ENCODE results near the gene GNAI1. TPM values are rescaled to one million over a fixed set of nuclear protein-coding genes. Genes with fewer than 3 reads are reported as not detected.

The GNAI1 gene
- total RNA-seq, 2 experiments from 2014 or later: 2.3 to 2.4 TPM

- no peaks in the 10 kb centered on the region for H3K9me3 Mint-ChIP-seq
Measured at GRCh38 chr7:80249184-80249583, 114.6 kb downstream of the GNAI1 start.

GRCh38 chr7:80249619-80250295 lies 115.1 kb downstream of the GNAI1 start:
- Mint-ChIP-seq H3K27ac (no peak overlapping the region), H3K27me3 (ENCODE audit: low read depth) (no peaks in the 10 kb centered on the region), H3K36me3 (ENCODE audit: low read depth) (no peaks in the 10 kb centered on the region), H3K4me1 (ENCODE audit: low read depth) (peaks cover 3% of the 10 kb centered on the region), H3K9me3 (no peaks in the 10 kb centered on the region), H3K4me3 (no peak overlapping the region)
- intact Hi-C loops (cut with micrococcal nuclease): no loop called here
- no peak for DNase-seq
- CTCF ChIA-PET: interaction anchor here (0.6 to 0.8 kb wide), 2 partner anchors 8 to 14 kb away, joined by 3 to 4 read pairs; no protein-coding TSS in a partner anchor

More at GRCh38 chr7:80249184-80249583, 114.6 kb downstream of the GNAI1 start:
- H3K4me3 Mint-ChIP-seq: no peak overlapping the region
- H3K27me3 Mint-ChIP-seq (ENCODE audit: low read depth): no peaks in the 10 kb centered on the region
- H3K4me1 Mint-ChIP-seq (ENCODE audit: low read depth): peaks cover 3% of the 10 kb centered on the region
- no peaks in the 10 kb centered on the region for H3K36me3 Mint-ChIP-seq (ENCODE audit: low read depth)
- no peak overlapping the region for H3K27ac Mint-ChIP-seq
- no peak for DNase-seq
- CTCF ChIA-PET: interaction anchor here (0.6 to 0.8 kb wide), 2 partner anchors 9 to 14 kb away, joined by 3 to 4 read pairs; no protein-coding TSS in a partner anchor
- intact Hi-C loops (cut with micrococcal nuclease): no loop called here

GRCh38 chr7:80253237-80253636 lies 118.6 kb downstream of the GNAI1 start:
- no peak overlapping the region for H3K27ac Mint-ChIP-seq
- no peaks in the 10 kb centered on the region for H3K27me3 Mint-ChIP-seq (ENCODE audit: low read depth)
- peaks cover 3% of the 10 kb centered on the region for H3K4me1 Mint-ChIP-seq (ENCODE audit: low read depth)
- intact Hi-C loops (cut with micrococcal nuclease): no loop called here
- H3K36me3 Mint-ChIP-seq (ENCODE audit: low read depth): no peaks in the 10 kb centered on the region
- DNase-seq: no peak
- no peak overlapping the region for H3K4me3 Mint-ChIP-seq
- CTCF ChIA-PET: no interaction called here
- H3K9me3 Mint-ChIP-seq: no peaks in the 10 kb centered on the region

GRCh38 chr7:80253653-80254052 lies 119.0 kb downstream of the GNAI1 start:
- Mint-ChIP-seq H3K36me3 (ENCODE audit: low read depth) (no peaks in the 10 kb centered on the region), H3K27me3 (ENCODE audit: low read depth) (no peaks in the 10 kb centered on the region), H3K4me1 (ENCODE audit: low read depth) (peaks cover 3% of the 10 kb centered on the region), H3K9me3 (no peaks in the 10 kb centered on the region), H3K4me3 (no peak overlapping the region), H3K27ac (no peak overlapping the region)
- CTCF ChIA-PET: interaction anchor here (0.5 kb wide), 1 partner anchor 578 kb away, joined by 5 read pairs; no protein-coding TSS in a partner anchor
- intact Hi-C loops (cut with micrococcal nuclease): no loop called here
- no peak for DNase-seq

- intact Hi-C loops (cut with micrococcal nuclease): no loop called here
- no peaks in the 10 kb centered on the region for H3K36me3 Mint-ChIP-seq (ENCODE audit: low read depth)
- DNase-seq: no peak
- H3K27ac Mint-ChIP-seq: no peak overlapping the region
- no peaks in the 10 kb centered on the region for H3K4me1 Mint-ChIP-seq (ENCODE audit: low read depth)
- CTCF ChIA-PET: no interaction called here
- H3K9me3 Mint-ChIP-seq: no peaks in the 10 kb centered on the region
- no peak overlapping the region for H3K4me3 Mint-ChIP-seq
- no peaks in the 10 kb centered on the region for H3K27me3 Mint-ChIP-seq (ENCODE audit: low read depth)
Measured at GRCh38 chr7:80255656-80256055, 121.0 kb downstream of the GNAI1 start.

- intact Hi-C loops (cut with micrococcal nuclease): no loop called here
- Mint-ChIP-seq H3K4me3 (no peak overlapping the region), H3K27ac (no peak overlapping the region), H3K9me3 (no peaks in the 10 kb centered on the region), H3K27me3 (ENCODE audit: low read depth) (no peaks in the 10 kb centered on the region), H3K4me1 (ENCODE audit: low read depth) (no peaks in the 10 kb centered on the region), H3K36me3 (ENCODE audit: low read depth) (no peaks in the 10 kb centered on the region)
- DNase-seq: no peak
- CTCF ChIA-PET: interaction anchor here (0.9 kb wide), 1 partner anchor 8 kb away, joined by 4 read pairs; no protein-coding TSS in a partner anchor
Measured at GRCh38 chr7:80257756-80258155, 123.1 kb downstream of the GNAI1 start.

GRCh38 chr7:80260606-80261005 lies 126.0 kb downstream of the GNAI1 start:
- H3K4me3 Mint-ChIP-seq: no peak overlapping the region
- no peak for DNase-seq
- H3K4me1 Mint-ChIP-seq (ENCODE audit: low read depth): peaks cover 5% of the 10 kb centered on the region
- H3K27me3 Mint-ChIP-seq (ENCODE audit: low read depth): no peaks in the 10 kb centered on the region
- intact Hi-C loops (cut with micrococcal nuclease): no loop called here
- H3K36me3 Mint-ChIP-seq (ENCODE audit: low read depth): no peaks in the 10 kb centered on the region
- H3K27ac Mint-ChIP-seq: no peak overlapping the region
- CTCF ChIA-PET: no interaction called here
- H3K9me3 Mint-ChIP-seq: no peaks in the 10 kb centered on the region

- CTCF ChIA-PET: no interaction called here
- no peaks in the 10 kb centered on the region for H3K36me3 Mint-ChIP-seq (ENCODE audit: low read depth)
- intact Hi-C loops (cut with micrococcal nuclease): no loop called here
- peaks cover 5% of the 10 kb centered on the region for H3K4me1 Mint-ChIP-seq (ENCODE audit: low read depth)
- no peak overlapping the region for H3K4me3 Mint-ChIP-seq
- no peaks in the 10 kb centered on the region for H3K27me3 Mint-ChIP-seq (ENCODE audit: low read depth)
- DNase-seq: no peak
- H3K9me3 Mint-ChIP-seq: no peaks in the 10 kb centered on the region
- H3K27ac Mint-ChIP-seq: no peak overlapping the region
Measured at GRCh38 chr7:80263333-80263732, 128.7 kb downstream of the GNAI1 start.

GRCh38 chr7:80263821-80264220 lies 129.2 kb downstream of the GNAI1 start:
- CTCF ChIA-PET: no interaction called here
- Mint-ChIP-seq H3K27ac (no peak overlapping the region), H3K9me3 (no peaks in the 10 kb centered on the region), H3K27me3 (ENCODE audit: low read depth) (no peaks in the 10 kb centered on the region), H3K4me1 (ENCODE audit: low read depth) (peaks cover 5% of the 10 kb centered on the region), H3K36me3 (ENCODE audit: low read depth) (no peaks in the 10 kb centered on the region), H3K4me3 (no peak overlapping the region)
- no peak for DNase-seq
- intact Hi-C loops (cut with micrococcal nuclease): no loop called here

GRCh38 chr7:80264769-80265495 lies 130.3 kb downstream of the GNAI1 start:
- intact Hi-C loops (cut with micrococcal nuclease): no loop called here
- no peaks in the 10 kb centered on the region for H3K27me3 Mint-ChIP-seq (ENCODE audit: low read depth)
- no peak overlapping the region for H3K4me3 Mint-ChIP-seq
- no peak for DNase-seq
- H3K4me1 Mint-ChIP-seq (ENCODE audit: low read depth): peaks cover 5% of the 10 kb centered on the region
- H3K36me3 Mint-ChIP-seq (ENCODE audit: low read depth): no peaks in the 10 kb centered on the region
- CTCF ChIA-PET: no interaction called here
- H3K27ac Mint-ChIP-seq: no peak overlapping the region
- no peaks in the 10 kb centered on the region for H3K9me3 Mint-ChIP-seq

GRCh38 chr7:80272560-80273239 lies 138.1 kb downstream of the GNAI1 start:
- no peaks in the 10 kb centered on the region for H3K27me3 Mint-ChIP-seq (ENCODE audit: low read depth)
- no peak overlapping the region for H3K27ac Mint-ChIP-seq
- CTCF ChIA-PET: no interaction called here
- intact Hi-C loops (cut with micrococcal nuclease): no loop called here
- peaks cover 2% of the 10 kb centered on the region for H3K4me1 Mint-ChIP-seq (ENCODE audit: low read depth)
- H3K4me3 Mint-ChIP-seq: no peak overlapping the region
- no peaks in the 10 kb centered on the region for H3K9me3 Mint-ChIP-seq
- no peaks in the 10 kb centered on the region for H3K36me3 Mint-ChIP-seq (ENCODE audit: low read depth)
- DNase-seq: no peak

GRCh38 chr7:80273327-80273726 lies 138.7 kb downstream of the GNAI1 start:
- Mint-ChIP-seq H3K36me3 (ENCODE audit: low read depth) (no peaks in the 10 kb centered on the region), H3K9me3 (no peaks in the 10 kb centered on the region), H3K27me3 (ENCODE audit: low read depth) (no peaks in the 10 kb centered on the region), H3K4me1 (ENCODE audit: low read depth) (peaks cover 2% of the 10 kb centered on the region), H3K27ac (no peak overlapping the region), H3K4me3 (no peak overlapping the region)
- intact Hi-C loops (cut with micrococcal nuclease): no loop called here
- DNase-seq: no peak
- CTCF ChIA-PET: no interaction called here
